Astrocyte (in vitro differentiated cells and primary cell): ENCODE measurements around the gene CARD8. TPM values are rescaled to one million over a fixed set of nuclear protein-coding genes. Genes with fewer than 3 reads are reported as not detected.
"Not testable (repeated sequence)": the region's sequence is repeated elsewhere in the genome, so short reads cannot be mapped to it uniquely, and the experiment has no call there.

Experiments used
- DNase-seq: peaks from one replicate; pipeline ENCODE4 v3.0.0-alpha.2; 2010; ENCODE audit warnings: low read depth
- FAIRE-seq: peaks from 2 replicates; lab custom pipeline; 2011; peaks lifted over from hg19 to GRCh38; lab: Jason Lieb, UNC
- H2AFZ ChIP-seq: 2 replicates; pipeline ENCODE4 v1.6.0; 2012; ENCODE audit warnings: low read depth, low read length, inconsistent platforms
- H3K27ac ChIP-seq: 2 replicates; pipeline ENCODE4 v1.5.1; 2011; ENCODE audit warnings: low read depth, low read length, inconsistent platforms
- H3K27me3 ChIP-seq: 2 replicates; pipeline ENCODE4 v1.6.0; 2011; ENCODE audit warnings: low read length, inconsistent platforms; ENCODE audit not compliant: insufficient read depth
- H3K36me3 ChIP-seq: 2 replicates; pipeline ENCODE4 v1.5.1; 2011; ENCODE audit warnings: low read length, inconsistent platforms; ENCODE audit not compliant: insufficient read depth
- H3K4me1 ChIP-seq: 2 replicates; pipeline ENCODE4 v1.5.1; 2011; ENCODE audit warnings: low read length, inconsistent platforms; ENCODE audit not compliant: insufficient read depth
- H3K4me2 ChIP-seq: 2 replicates; pipeline ENCODE4 v1.6.0; 2012; ENCODE audit warnings: low read length, inconsistent platforms
- H3K4me3 ChIP-seq: 2 replicates; pipeline ENCODE4 v1.5.1; 2011; ENCODE audit warnings: low read depth, mild to moderate bottlenecking, low read length, inconsistent platforms; ENCODE audit not compliant: insufficient read depth
- H3K79me2 ChIP-seq: 2 replicates; pipeline ENCODE4 v1.6.0; 2012; ENCODE audit warnings: mild to moderate bottlenecking, low read length, inconsistent platforms; ENCODE audit not compliant: insufficient read depth
- H3K9ac ChIP-seq: 2 replicates; pipeline ENCODE4 v1.6.0; 2012; ENCODE audit warnings: mild to moderate bottlenecking, low read length, inconsistent platforms
- H3K9me3 ChIP-seq: 2 replicates; pipeline ENCODE4 v1.5.1; 2012; ENCODE audit warnings: low read depth, mild to moderate bottlenecking, low read length, inconsistent platforms; ENCODE audit not compliant: insufficient read depth
- H4K20me1 ChIP-seq: 2 replicates; pipeline ENCODE4 v1.6.0; 2012; ENCODE audit warnings: low read length, inconsistent platforms; ENCODE audit not compliant: insufficient read depth
- H3K27ac Mint-ChIP-seq: one replicate; pipeline ENCODE4 v1.8.0; 2021; ENCODE audit warnings: mild to moderate bottlenecking, mixed read lengths; ENCODE audit not compliant: unreplicated experiment
- H3K27me3 Mint-ChIP-seq: one replicate; pipeline ENCODE4 v1.8.0; 2021; ENCODE audit warnings: low read depth, mixed read lengths; ENCODE audit not compliant: unreplicated experiment
- H3K36me3 Mint-ChIP-seq: one replicate; pipeline ENCODE4 v1.8.0; 2021; ENCODE audit warnings: low read depth, mixed read lengths; ENCODE audit not compliant: unreplicated experiment
- H3K4me1 Mint-ChIP-seq: one replicate; pipeline ENCODE4 v1.8.0; 2021; ENCODE audit warnings: low read depth, mixed read lengths; ENCODE audit not compliant: unreplicated experiment
- H3K4me3 Mint-ChIP-seq: one replicate; pipeline ENCODE4 v1.8.0; 2021; ENCODE audit warnings: mild to moderate bottlenecking, moderate library complexity, mixed read lengths; ENCODE audit not compliant: unreplicated experiment
- H3K9me3 Mint-ChIP-seq: one replicate; pipeline ENCODE4 v1.8.0; 2021; ENCODE audit warnings: mild to moderate bottlenecking, mixed read lengths; ENCODE audit not compliant: unreplicated experiment
- CTCF ChIP-seq: IDR thresholded peaks from 2 replicates; pipeline ENCODE4 v1.5.1; 2011; ENCODE audit warnings: low read depth, mild to moderate bottlenecking, inconsistent platforms, low read length, moderate library complexity; ENCODE audit not compliant: insufficient read depth
- EZH2 ChIP-seq: IDR thresholded peaks from 2 replicates; pipeline ENCODE4 v1.6.1; 2012; ENCODE audit warnings: mild to moderate bottlenecking, low read length, inconsistent platforms; ENCODE audit not compliant: insufficient read depth
- total RNA-seq: library from RNA; stranded (reverse); gene quantifications from 2 replicates; pipeline ENCODE4 v1.2.1, GENCODE V29; 2021

Gene CARD8
- total RNA-seq, 1 donor from 2014 or later: 26.3 TPM

GRCh38 chr19:48292798-48293197 lies 37.1 kb upstream of the CARD8 start:
- no peak overlapping the region for H3K9ac ChIP-seq
- no peaks in the 10 kb centered on the region for H3K27me3 ChIP-seq
- no peak for TF ChIP-seq CTCF
- TF ChIP-seq EZH2: no peak
- H3K4me2 ChIP-seq: peak overlapping the region; percentile 4
- peak overlapping the region; percentile 36 for H3K27ac ChIP-seq
- H3K79me2 ChIP-seq: no peaks in the 10 kb centered on the region
- peaks cover 15% of the 10 kb centered on the region for H3K4me1 ChIP-seq
- peaks cover 5% of the 10 kb centered on the region for H3K27me3 Mint-ChIP-seq
- H3K36me3 Mint-ChIP-seq: peaks cover 5% of the 10 kb centered on the region
- H3K36me3 ChIP-seq: no peaks in the 10 kb centered on the region
- no peaks in the 10 kb centered on the region for H3K4me1 Mint-ChIP-seq
- no peaks in the 10 kb centered on the region for H3K9me3 ChIP-seq
- H2AFZ ChIP-seq: no peak overlapping the region
- no peaks in the 10 kb centered on the region for H4K20me1 ChIP-seq
- FAIRE-seq (peak; percentile 67), DNase-seq (peak; percentile 88)
- H3K4me3 Mint-ChIP-seq: no peak overlapping the region
- no peak overlapping the region for H3K4me3 ChIP-seq
- no peak overlapping the region for H3K27ac Mint-ChIP-seq
- H3K9me3 Mint-ChIP-seq: no peaks in the 10 kb centered on the region

DNA sequence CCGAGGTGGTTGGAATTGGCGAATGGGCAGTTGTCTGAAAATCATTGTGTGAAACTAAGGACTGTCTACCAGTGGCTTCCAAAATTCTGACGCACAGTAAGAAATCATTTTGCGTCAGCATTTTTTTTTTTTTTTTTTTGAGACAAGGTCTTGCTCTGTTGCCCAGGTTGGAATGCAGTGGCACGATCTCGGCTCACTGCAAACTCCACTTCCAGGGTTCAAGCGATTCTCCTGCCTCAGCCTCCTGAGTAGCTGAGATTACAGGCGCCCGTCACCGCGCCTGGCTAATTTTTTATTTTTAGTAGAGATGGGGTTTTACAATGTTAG lies 35.7 kb upstream of the CARD8 start:
- Histone ChIP-seq H3K4me2 (peak overlapping the region; percentile 94), H3K4me1 (peaks cover 15% of the 10 kb centered on the region)
- not testable (repeated sequence) for DNase-seq, H3K9me3 ChIP-seq, H3K36me3 ChIP-seq, H2AFZ ChIP-seq, H3K9me3 Mint-ChIP-seq, H3K27me3 ChIP-seq, H3K4me1 Mint-ChIP-seq, H3K27me3 Mint-ChIP-seq, H3K27ac ChIP-seq, FAIRE-seq, H3K79me2 ChIP-seq, H3K9ac ChIP-seq, H4K20me1 ChIP-seq, H3K4me3 ChIP-seq
- Mint-ChIP-seq H3K4me3 (peak overlapping the region; percentile 84), H3K36me3 (peaks cover 13% of the 10 kb centered on the region), H3K27ac (peak overlapping the region; percentile 80)

- Histone ChIP-seq H3K9ac (peak overlapping the region; percentile 72), H3K27me3 (no peaks in the 10 kb centered on the region), H4K20me1 (no peaks in the 10 kb centered on the region), H2AFZ (peak overlapping the region; percentile 84), H3K4me2 (peak overlapping the region; percentile 94), H3K9me3 (peaks cover 11% of the 10 kb centered on the region), H3K27ac (peak overlapping the region; percentile 59), H3K4me1 (peaks cover 15% of the 10 kb centered on the region), H3K36me3 (no peaks in the 10 kb centered on the region), H3K79me2 (no peaks in the 10 kb centered on the region), H3K4me3 (peak overlapping the region; percentile 49)
- H3K4me1 Mint-ChIP-seq: no peaks in the 10 kb centered on the region
- FAIRE-seq (no peak), DNase-seq (peak; percentile 68)
- peaks cover 2% of the 10 kb centered on the region for H3K27me3 Mint-ChIP-seq
- peak overlapping the region; percentile 80 for H3K27ac Mint-ChIP-seq
- TF ChIP-seq CTCF (peak; percentile 97), EZH2 (no peak)
- peaks cover 13% of the 10 kb centered on the region for H3K9me3 Mint-ChIP-seq
- peak overlapping the region; percentile 84 for H3K4me3 Mint-ChIP-seq
- H3K36me3 Mint-ChIP-seq: peaks cover 18% of the 10 kb centered on the region
Observed at GRCh38 chr19:48290771-48291488, 35.2 kb upstream of the CARD8 start.
